KMS-11 (cell line): ENCODE data around the gene ATP9B.
"Not testable (repeated sequence)": the region's sequence is repeated elsewhere in the genome, so short reads cannot be mapped to it uniquely, and the experiment has no call there.

Experiments used
- H2AFZ ChIP-seq: fragments of 200-600 bp; sonication (generic); 2 replicates; pipeline ENCODE4 v1.6.1; 2016; ENCODE audit warnings: antibody characterized with exemption, mixed run types, low read depth
- H3K27ac ChIP-seq: fragments of 200-600 bp; sonication (generic); 2 replicates; pipeline ENCODE4 v1.6.1; 2016; ENCODE audit warnings: mild to moderate bottlenecking, mixed run types
- H3K27me3 ChIP-seq: fragments of 200-600 bp; sonication (generic); 2 replicates; pipeline ENCODE4 v1.6.1; 2017; ENCODE audit warnings: mild to moderate bottlenecking, low read depth, mixed run types, moderate library complexity; ENCODE audit not compliant: insufficient read depth
- H3K36me3 ChIP-seq: fragments of 200-600 bp; sonication (generic); 2 replicates; pipeline ENCODE4 v1.6.1; 2017; ENCODE audit warnings: mild to moderate bottlenecking, mixed run types; ENCODE audit not compliant: insufficient read depth
- H3K4me1 ChIP-seq: fragments of 200-600 bp; sonication (generic); 2 replicates; pipeline ENCODE4 v1.6.1; 2016; ENCODE audit warnings: mild to moderate bottlenecking, low read depth, mixed run types; ENCODE audit not compliant: poor library complexity, severe bottlenecking
- H3K4me2 ChIP-seq: fragments of 200-600 bp; sonication (generic); 2 replicates; pipeline ENCODE4 v1.7.0; 2016; ENCODE audit warnings: mild to moderate bottlenecking, mixed run types
- H3K4me3 ChIP-seq: fragments of 200-600 bp; sonication (generic); IDR thresholded peaks from 2 replicates; pipeline ENCODE4 v1.6.1; 2017; ENCODE audit warnings: low read depth, low read length, mixed read lengths; ENCODE audit not compliant: insufficient read depth
- H3K79me2 ChIP-seq: fragments of 200-600 bp; sonication (generic); 2 replicates; pipeline ENCODE4 v1.6.1; 2016; ENCODE audit warnings: low read depth, mixed run types; ENCODE audit not compliant: insufficient read depth
- H3K9ac ChIP-seq: fragments of 200-600 bp; sonication (generic); 2 replicates; pipeline ENCODE4 v1.6.1; 2016; ENCODE audit warnings: mild to moderate bottlenecking, mixed run types
- H4K20me1 ChIP-seq: fragments of 200-600 bp; sonication (generic); 2 replicates; pipeline ENCODE4 v1.6.1; 2016; ENCODE audit warnings: mild to moderate bottlenecking, mixed run types; ENCODE audit not compliant: insufficient read depth
- CTCF ChIP-seq: fragments of 200-600 bp; sonication (generic); conservative IDR thresholded peaks from 2 replicates; pipeline ENCODE4 v1.6.1; 2017; ENCODE audit warnings: low read depth, mild to moderate bottlenecking, antibody characterized with exemption, low read length, moderate library complexity, mixed read lengths

The ATP9B gene

GRCh38 chr18:79375441-79376154, 306.4 kb downstream of the ATP9B start:
- Histone ChIP-seq H3K4me3 (no peak overlapping the region), H3K4me2 (no peak overlapping the region), H3K9ac (no peak overlapping the region), H3K27me3 (no peaks in the 10 kb centered on the region), H3K36me3 (peaks cover 3% of the 10 kb centered on the region; the same call in 1 of the 2 replicates), H3K27ac (no peak overlapping the region), H4K20me1 (no peaks in the 10 kb centered on the region), H3K4me1 (no peaks in the 10 kb centered on the region), H2AFZ (no peak overlapping the region), H3K79me2 (no peaks in the 10 kb centered on the region)
- TF ChIP-seq CTCF, result no peak

- H3K79me2 ChIP-seq, result not testable (repeated sequence)
Measured at GRCh38 chr18:79376661-79377060, 307.5 kb downstream of the ATP9B start.

GRCh38 chr18:79377187-79377891, 308.1 kb downstream of the ATP9B start:
- Histone ChIP-seq H3K27me3 (no peaks in the 10 kb centered on the region), H3K4me3 (no peak overlapping the region), H3K79me2 (no peaks in the 10 kb centered on the region), H3K27ac (no peak overlapping the region), H3K4me2 (no peak overlapping the region), H4K20me1 (no peaks in the 10 kb centered on the region), H3K4me1 (no peaks in the 10 kb centered on the region), H3K36me3 (no peaks in the 10 kb centered on the region), H2AFZ (no peak overlapping the region), H3K9ac (no peak overlapping the region)
- TF ChIP-seq CTCF, result no peak

More at GRCh38 chr18:79376661-79377060, 307.5 kb downstream of the ATP9B start:
- not testable (repeated sequence) for H3K4me3 ChIP-seq, H3K9ac ChIP-seq, H3K36me3 ChIP-seq, H3K4me1 ChIP-seq, H3K27ac ChIP-seq, H4K20me1 ChIP-seq, H3K27me3 ChIP-seq, H3K4me2 ChIP-seq, H2AFZ ChIP-seq

GRCh38 chr18:79378536-79379250, 309.5 kb downstream of the ATP9B start:
- no peak overlapping the region for H3K4me3 ChIP-seq
- no peaks in the 10 kb centered on the region for H3K79me2 ChIP-seq
- no peaks in the 10 kb centered on the region for H3K36me3 ChIP-seq
- no peak; the same call in 1 of the 2 replicates for TF ChIP-seq CTCF
- no peaks in the 10 kb centered on the region for H3K27me3 ChIP-seq
- no peak overlapping the region for H2AFZ ChIP-seq
- H3K9ac ChIP-seq, result no peak overlapping the region
- no peaks in the 10 kb centered on the region for H4K20me1 ChIP-seq
- no peaks in the 10 kb centered on the region for H3K4me1 ChIP-seq
- H3K4me2 ChIP-seq, result no peak overlapping the region
- no peak overlapping the region for H3K27ac ChIP-seq
